GM18867 (cell line): ENCODE measurements around the gene IL1R2.

Source experiments
- ATAC-seq: cut with Tn5 transposase; IDR thresholded peaks from one replicate; pipeline ENCODE4 v1.9.1; 2021; ENCODE audit warnings: mild to moderate bottlenecking, moderate library complexity; ENCODE audit not compliant: unreplicated experiment

The IL1R2 gene

GRCh38 chr2:101972621-101973434 is 18.9 kb upstream of the IL1R2 start:
- ATAC-seq, result no peak

GRCh38 chr2:101974663-101975062 is 17.1 kb upstream of the IL1R2 start:
- no peak for ATAC-seq

- no peak for ATAC-seq
Observed at GRCh38 chr2:101975171-101975870, 16.4 kb upstream of the IL1R2 start.

- no peak for ATAC-seq
Observed at GRCh38 chr2:101976891-101977290, 14.9 kb upstream of the IL1R2 start.

GRCh38 chr2:101980368-101980767 is 11.4 kb upstream of the IL1R2 start:
- ATAC-seq, result no peak

GRCh38 chr2:101981066-101981465 is 10.7 kb upstream of the IL1R2 start:
- no peak for ATAC-seq

- ATAC-seq, result no peak
Observed at GRCh38 chr2:101981504-101981903, 10.3 kb upstream of the IL1R2 start.

- no peak for ATAC-seq
Observed at GRCh38 chr2:101982495-101983029, 9.2 kb upstream of the IL1R2 start.

GRCh38 chr2:101983486-101983885 is 8.3 kb upstream of the IL1R2 start:
- ATAC-seq, result no peak

GRCh38 chr2:101983928-101984327 is 7.8 kb upstream of the IL1R2 start:
- ATAC-seq, result no peak

GRCh38 chr2:101984656-101985055 is 7.1 kb upstream of the IL1R2 start:
- no peak for ATAC-seq

- no peak for ATAC-seq
Observed at GRCh38 chr2:101985101-101985792, 6.5 kb upstream of the IL1R2 start.

- ATAC-seq, result no peak
Observed at GRCh38 chr2:101985793-101986164, 6.0 kb upstream of the IL1R2 start.

GRCh38 chr2:101986376-101986775 is 5.4 kb upstream of the IL1R2 start:
- no peak for ATAC-seq

- no peak for ATAC-seq
Observed at GRCh38 chr2:101986804-101987740, 4.7 kb upstream of the IL1R2 start.

- no peak for ATAC-seq
Observed at GRCh38 chr2:101987832-101988231, 3.9 kb upstream of the IL1R2 start.

- ATAC-seq, result no peak
Observed at GRCh38 chr2:101988541-101988940, 3.2 kb upstream of the IL1R2 start.

GRCh38 chr2:101989740-101990460 is 1.9 kb upstream of the IL1R2 start:
- no peak for ATAC-seq

- no peak for ATAC-seq
Observed at GRCh38 chr2:101993772-101994171, 2.0 kb downstream of the IL1R2 start.

- no peak for ATAC-seq
Observed at GRCh38 chr2:101995019-101995418, 3.3 kb downstream of the IL1R2 start.
